IPS-18c (cell line): ENCODE results near the gene HSFX4.
"Not testable (repeated sequence)": the region's sequence is repeated elsewhere in the genome, so short reads cannot be mapped to it uniquely, and the experiment has no call there.

ENCODE experiments used
- H3K4me3 ChIP-seq: 2 replicates; pipeline ENCODE4 v1.7.0; 2013; ENCODE audit warnings: low read depth, mild to moderate bottlenecking, low read length, moderate library complexity; ENCODE audit not compliant: insufficient read depth
- H3K9me3 ChIP-seq: one replicate; pipeline ENCODE4 v1.6.1; 2013; ENCODE audit warnings: mild to moderate bottlenecking, low read length, moderate library complexity; ENCODE audit not compliant: control insufficient read depth, insufficient read depth

HSFX4 gene, protein sequence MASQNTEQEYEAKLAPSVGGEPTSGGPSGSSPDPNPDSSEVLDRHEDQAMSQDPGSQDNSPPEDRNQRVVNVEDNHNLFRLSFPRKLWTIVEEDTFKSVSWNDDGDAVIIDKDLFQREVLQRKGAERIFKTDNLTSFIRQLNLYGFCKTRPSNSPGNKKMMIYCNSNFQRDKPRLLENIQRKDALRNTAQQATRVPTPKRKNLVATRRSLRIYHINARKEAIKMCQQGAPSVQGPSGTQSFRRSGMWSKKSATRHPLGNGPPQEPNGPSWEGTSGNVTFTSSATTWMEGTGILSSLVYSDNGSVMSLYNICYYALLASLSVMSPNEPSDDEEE

GRCh38 chrX:149929400-149929799 lies at the start of gene HSFX4:
HSFX4 (plus strand) TSS chrX:149929573; CDS start chrX:149929645, 72 bp downstream.
- not testable (repeated sequence) for H3K4me3 ChIP-seq, H3K9me3 ChIP-seq

DNA sequence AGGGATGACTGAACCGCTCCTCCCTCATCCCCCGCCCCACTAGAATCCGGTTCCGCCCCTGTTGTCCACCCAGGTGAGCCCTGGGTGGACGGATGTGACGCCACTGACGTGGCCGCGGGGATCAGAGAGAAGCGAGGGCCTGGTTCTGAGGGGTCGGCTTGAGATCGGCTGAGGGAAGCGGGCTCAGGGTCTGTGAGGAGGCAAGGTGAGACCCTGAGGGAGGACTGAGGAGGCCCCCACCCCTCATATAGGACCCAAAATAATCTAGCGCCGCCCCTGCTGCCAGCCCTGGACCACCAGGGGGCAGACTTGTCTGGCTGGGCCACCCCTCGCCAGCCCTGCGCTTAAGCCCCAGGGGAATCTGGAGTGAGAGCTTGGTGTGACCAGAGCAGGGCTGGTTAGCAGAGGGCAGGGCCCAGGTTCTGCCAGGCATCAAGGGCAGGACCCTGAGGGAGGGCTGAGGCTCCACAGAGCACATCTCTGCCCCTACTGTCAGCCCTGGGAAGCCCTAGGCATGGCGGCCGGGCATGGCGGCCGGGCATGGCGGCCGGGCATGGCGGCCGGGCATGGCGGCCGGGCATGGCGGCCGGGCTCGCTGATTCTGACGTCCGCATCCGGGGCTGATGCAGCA lies 48.2 kb upstream of the HSFX4 start, which contains the start of gene MAGEA8:
MAGEA8 (plus strand) TSS at position 103 of the 631 bp plus-strand sequence. CDS start 3,090 bp downstream, outside the sequence.
- H3K9me3 ChIP-seq, result peaks cover 2% of the 10 kb centered on the region
- H3K4me3 ChIP-seq, result no peak within 1 kb of the TSS

DNA sequence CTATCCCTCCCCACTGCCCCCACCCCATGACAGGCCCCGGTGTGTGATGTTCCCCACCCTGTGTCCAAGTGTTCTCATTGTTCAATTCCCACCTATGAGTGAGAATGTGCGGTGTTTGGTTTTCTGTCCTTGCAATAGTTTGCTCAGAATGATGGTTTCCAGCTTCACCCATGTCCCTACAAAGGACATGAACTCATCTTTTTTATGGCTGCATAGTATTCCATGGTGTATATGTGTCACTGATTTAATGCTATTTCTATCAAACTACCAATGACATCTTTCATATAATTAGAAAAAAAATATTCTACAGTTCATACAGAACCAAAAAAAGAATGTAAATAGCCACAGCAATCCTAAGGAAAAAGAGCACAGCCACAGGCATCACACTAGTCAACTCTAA lies 38.5 kb upstream of the HSFX4 start:
- not testable (repeated sequence) for H3K9me3 ChIP-seq, H3K4me3 ChIP-seq

DNA sequence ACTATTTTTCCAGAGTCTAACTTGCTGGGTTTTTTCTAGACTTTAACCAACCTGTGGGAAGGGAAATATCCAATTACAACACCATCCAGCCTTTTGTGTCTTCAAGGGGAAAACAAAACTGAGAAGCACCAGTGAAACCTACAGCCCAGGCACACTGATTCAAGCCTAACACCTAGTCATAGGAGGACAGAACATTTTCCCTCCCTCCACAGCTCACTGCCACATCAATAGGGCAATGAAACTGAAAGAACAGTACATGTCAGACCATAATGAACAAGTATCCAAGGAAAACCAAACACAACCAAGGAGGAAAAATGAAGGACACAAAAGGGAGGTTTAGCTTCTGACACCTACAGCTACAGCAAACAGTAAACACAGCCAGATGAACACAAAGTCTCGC lies 30.8 kb upstream of the HSFX4 start:
- no peak overlapping the region for H3K4me3 ChIP-seq

DNA sequence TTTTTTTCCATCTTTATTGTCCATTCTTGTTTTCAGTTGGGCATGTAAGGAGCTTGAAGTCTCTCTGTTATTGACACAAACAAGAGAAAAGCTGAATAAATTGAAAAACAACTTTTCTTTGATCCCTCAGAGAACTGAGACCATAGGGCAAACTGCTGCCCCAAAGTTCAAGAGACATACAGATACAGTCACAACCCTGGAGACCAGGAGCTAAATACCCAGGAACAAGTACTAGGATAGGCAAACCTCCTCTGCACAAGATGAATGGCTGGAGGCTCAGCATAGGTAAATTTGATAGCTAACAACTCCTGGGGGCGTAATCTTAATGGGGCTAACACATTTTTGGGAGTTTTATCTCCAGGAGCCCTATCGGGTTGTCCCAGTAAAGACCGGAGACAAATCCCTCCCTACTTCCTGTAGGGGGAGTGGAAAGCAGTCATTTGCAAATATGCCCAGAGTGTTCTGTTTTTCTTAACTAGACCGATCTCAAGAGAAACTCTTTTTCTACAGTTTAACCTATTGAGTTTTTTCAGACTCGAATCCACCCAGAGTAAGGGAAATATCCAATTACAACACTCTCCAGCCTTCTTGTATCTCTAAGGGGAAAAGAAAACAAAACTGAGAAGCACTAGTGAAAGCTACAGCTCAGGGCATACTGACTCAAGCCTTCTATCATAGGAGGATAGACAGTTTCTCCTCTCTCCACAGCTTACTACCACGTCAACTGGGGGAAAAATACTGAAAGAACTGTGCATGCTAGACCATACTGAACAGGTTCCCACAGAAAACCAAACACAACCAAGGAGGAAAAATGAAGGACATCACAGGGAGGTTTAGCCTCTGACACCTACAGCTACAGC lies 25.3 kb upstream of the HSFX4 start:
- Histone ChIP-seq H3K4me3 (no peak overlapping the region), H3K9me3 (peaks cover 2% of the 10 kb centered on the region)

More for the DNA sequence above, 30.8 kb upstream of the HSFX4 start:
- peaks cover 6% of the 10 kb centered on the region for H3K9me3 ChIP-seq

- Histone ChIP-seq H3K4me3 (no peak overlapping the region), H3K9me3 (peaks cover 3% of the 10 kb centered on the region)
Measured at GRCh38 chrX:149908308-149908707, 21.1 kb upstream of the HSFX4 start.

DNA sequence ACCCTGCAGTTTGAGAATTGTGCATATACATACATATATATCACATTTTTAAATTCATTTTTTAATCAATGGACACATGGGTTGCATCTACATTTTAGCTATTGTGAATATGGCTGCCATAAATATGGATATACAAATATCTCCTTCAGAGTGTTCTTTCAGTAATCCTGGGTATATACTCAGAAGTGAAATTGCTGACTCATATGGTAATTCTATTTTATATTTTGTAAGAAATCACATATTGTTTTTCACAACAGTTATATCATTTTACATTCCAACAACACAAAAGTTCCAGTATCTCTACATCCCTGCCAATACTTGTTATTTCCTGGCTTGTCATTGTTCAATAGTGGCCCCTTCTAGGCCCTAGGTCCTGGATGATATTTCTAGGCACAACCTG lies 20.6 kb upstream of the HSFX4 start:
- peaks cover 3% of the 10 kb centered on the region for H3K9me3 ChIP-seq
- no peak overlapping the region for H3K4me3 ChIP-seq

GRCh38 chrX:149909324-149910177 lies 19.8 kb upstream of the HSFX4 start:
- no peak overlapping the region for H3K4me3 ChIP-seq
- peaks cover 3% of the 10 kb centered on the region for H3K9me3 ChIP-seq

- Histone ChIP-seq H3K9me3 (peaks cover 3% of the 10 kb centered on the region), H3K4me3 (no peak overlapping the region)
Measured at GRCh38 chrX:149910178-149910695, 19.1 kb upstream of the HSFX4 start.

DNA sequence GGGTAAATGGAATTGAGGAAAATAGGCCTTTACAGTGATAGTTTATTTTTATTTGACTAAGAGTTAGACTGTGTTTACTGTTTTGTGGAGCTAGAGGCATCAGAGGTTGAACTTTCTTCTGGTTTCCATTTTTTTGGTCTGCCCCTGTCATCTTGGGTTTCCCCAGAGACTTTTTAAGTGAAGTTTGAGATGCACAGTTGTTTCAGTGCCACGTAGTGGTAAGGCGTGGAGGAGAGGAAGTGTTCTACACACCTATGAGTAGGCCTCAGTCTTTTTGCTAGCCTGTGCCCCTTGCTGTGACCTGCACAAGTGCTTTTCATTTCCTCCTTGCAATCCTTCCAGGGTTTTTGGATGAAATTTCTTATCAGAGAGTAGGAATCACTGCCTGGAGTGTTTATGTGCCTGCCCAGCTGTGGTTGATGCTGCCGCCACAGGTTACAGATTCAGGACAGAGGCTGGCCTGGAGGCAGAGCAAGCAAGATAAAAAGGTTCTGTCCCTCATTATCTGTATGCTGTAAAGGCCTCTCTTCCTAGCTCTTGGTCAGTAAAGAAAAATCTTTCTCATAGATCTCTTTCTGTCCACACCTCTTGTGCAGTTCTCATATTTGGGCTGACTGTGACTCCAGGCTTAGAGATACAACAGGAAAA lies 12.5 kb upstream of the HSFX4 start:
- peaks cover 3% of the 10 kb centered on the region for H3K9me3 ChIP-seq
- no peak overlapping the region for H3K4me3 ChIP-seq

DNA sequence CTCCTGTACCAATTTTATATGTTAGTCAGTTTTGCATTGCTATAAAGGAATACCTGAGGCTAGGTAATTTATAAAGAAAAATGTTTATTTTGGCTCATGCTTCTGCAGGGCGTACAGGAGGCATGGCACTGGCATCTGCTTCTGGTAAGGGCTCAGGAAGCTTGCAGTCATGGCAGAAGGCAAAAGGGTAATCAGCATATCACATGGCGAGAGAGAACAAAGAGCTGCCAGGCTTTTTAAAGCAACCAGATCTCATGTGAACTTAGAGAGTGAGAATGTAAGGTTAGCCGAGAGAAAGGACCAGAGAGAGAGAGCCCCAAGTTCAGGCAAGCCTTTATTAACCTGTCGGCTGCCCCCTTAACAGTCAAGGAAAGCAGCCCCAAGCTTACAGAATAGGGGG lies 5.5 kb upstream of the HSFX4 start:
- not testable (repeated sequence) for H3K9me3 ChIP-seq, H3K4me3 ChIP-seq

DNA sequence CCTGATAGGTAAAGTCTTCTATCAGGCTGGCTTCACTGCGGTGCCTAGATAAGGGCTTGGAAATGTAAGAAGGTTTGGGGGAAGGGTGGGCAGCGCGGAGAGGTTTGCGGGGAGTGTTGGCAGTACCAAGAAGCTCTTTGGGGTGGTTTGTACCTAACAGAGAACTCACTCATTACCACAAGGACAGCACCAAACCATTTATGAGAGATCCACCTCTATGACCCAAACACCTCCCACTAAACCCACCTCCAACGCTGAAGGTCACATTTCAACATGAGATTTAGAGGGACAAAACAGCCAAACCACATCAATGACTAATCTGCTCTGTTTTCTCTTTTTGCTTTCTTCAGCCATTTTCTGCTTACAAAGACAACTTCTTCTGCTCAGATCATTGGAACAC lies 4.9 kb upstream of the HSFX4 start:
- H3K9me3 ChIP-seq, H3K4me3 ChIP-seq: not testable (repeated sequence)

- H3K9me3 ChIP-seq, H3K4me3 ChIP-seq: not testable (repeated sequence)
Measured at GRCh38 chrX:149927245-149927963, 2.0 kb upstream of the HSFX4 start.

GRCh38 chrX:149927964-149928258 lies 1.5 kb upstream of the HSFX4 start:
- not testable (repeated sequence) for H3K4me3 ChIP-seq

DNA sequence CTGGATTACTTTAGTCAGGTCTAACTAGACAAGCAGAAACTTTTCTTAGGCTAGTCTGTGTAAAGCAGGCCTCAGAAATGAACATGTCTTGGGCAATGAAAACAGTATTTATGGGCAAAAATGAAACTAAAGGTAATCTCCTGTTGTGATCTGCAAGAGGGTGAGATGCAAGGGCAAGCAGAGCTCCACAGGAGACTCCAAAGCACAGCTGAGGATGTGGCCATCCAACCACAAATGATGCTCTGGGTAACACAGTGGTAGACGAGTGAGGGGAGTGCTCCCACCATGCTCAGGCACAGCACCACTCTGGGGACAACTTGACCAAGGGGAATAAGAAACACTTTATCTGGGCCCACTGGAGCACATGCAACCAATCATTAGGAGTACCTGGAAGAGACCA lies 738 bp upstream of the HSFX4 start:
- not testable (repeated sequence) for H3K4me3 ChIP-seq, H3K9me3 ChIP-seq

More at GRCh38 chrX:149927964-149928258, 1.5 kb upstream of the HSFX4 start:
- not testable (repeated sequence) for H3K9me3 ChIP-seq

DNA sequence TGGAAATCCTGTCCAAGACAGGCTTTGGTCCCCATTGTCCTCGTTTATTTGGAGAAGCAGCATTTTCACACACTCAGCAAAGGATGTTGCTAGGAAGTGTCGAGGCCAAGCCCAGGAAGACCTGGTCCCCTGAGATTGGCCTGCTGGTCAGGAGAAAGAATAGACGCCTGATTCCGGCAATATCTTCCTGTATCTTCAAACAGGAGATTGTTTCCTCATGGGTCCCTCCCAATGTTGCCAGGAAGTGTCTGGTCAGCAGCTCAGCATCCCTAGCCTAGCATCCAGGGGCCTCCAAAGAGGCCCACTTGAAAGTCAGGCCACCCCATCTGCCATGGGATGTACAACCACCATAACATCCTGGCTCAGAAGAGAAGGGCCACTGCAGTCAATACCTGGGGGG lies 2.0 kb downstream of the HSFX4 start:
- not testable (repeated sequence) for H3K4me3 ChIP-seq, H3K9me3 ChIP-seq
